D341Med (cell line): ENCODE results near the gene CTDP1.
"Not testable (repeated sequence)": the region's sequence is repeated elsewhere in the genome, so short reads cannot be mapped to it uniquely, and the experiment has no call there.

Source experiments
- DNase-seq: peaks from one replicate; pipeline ENCODE4 v3.0.0; 2012; ENCODE audit warnings: low spot score

The CTDP1 gene

GRCh38 chr18:79698668-79699335 lies 19.2 kb downstream of the CTDP1 start:
- no peak for DNase-seq

- DNase-seq, result no peak
These were observed 20.1 kb downstream of the CTDP1 start for GRCh38 chr18:79699653-79700052.

GRCh38 chr18:79702906-79703305 lies 23.3 kb downstream of the CTDP1 start:
- no peak for DNase-seq

- DNase-seq, result no peak
These were observed 25.0 kb downstream of the CTDP1 start for GRCh38 chr18:79704631-79705030.

- no peak for DNase-seq
These were observed 25.7 kb downstream of the CTDP1 start for GRCh38 chr18:79705272-79705671.

DNA sequence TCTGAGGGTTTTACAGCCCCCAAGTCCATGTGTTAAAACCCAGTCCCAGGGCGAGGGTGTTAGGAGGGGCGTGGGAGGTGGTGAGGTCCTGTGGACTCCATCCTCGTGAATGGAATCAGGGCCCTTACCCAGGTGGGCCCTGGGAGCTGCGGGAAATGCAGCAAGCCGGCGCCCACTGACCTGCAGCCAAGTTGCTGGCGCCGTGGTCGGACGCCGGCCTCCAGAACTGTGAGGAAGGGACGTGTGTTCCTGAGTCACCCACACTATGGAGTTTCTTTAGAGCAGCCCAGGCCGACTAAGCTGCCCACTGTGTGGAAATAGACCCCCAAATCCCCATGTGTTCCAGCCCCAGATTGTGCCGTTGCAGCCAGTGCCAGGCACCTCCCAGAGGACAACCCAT lies 26.4 kb downstream of the CTDP1 start:
- no peak for DNase-seq

- DNase-seq, result no peak
These were observed 27.1 kb downstream of the CTDP1 start for GRCh38 chr18:79706658-79707057.

- DNase-seq, result no peak
These were observed 27.6 kb downstream of the CTDP1 start for GRCh38 chr18:79707239-79707638.

DNA sequence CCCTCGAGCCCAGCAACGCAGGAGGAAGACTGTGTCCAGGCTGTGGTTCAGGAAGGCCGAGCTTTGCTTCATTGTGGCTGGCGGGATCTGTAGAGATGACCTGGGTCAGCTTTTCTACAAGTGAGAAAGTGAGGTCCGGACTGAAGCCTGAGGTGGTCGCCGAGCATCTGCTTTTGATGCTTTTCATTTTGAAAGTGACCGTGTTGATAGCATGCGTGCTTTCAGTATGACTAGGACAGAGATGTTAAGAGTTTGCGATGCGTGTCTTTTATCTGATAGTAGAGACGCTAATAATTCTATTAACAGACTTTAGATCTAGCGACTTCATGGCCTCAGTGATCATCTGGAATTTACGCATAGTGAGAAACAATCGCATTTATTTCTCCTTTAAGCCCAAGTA lies 28.1 kb downstream of the CTDP1 start:
- no peak for DNase-seq

GRCh38 chr18:79708412-79708811 lies 28.8 kb downstream of the CTDP1 start:
- DNase-seq, result no peak

- no peak for DNase-seq
These were observed 32.7 kb downstream of the CTDP1 start for GRCh38 chr18:79712206-79712857.

DNA sequence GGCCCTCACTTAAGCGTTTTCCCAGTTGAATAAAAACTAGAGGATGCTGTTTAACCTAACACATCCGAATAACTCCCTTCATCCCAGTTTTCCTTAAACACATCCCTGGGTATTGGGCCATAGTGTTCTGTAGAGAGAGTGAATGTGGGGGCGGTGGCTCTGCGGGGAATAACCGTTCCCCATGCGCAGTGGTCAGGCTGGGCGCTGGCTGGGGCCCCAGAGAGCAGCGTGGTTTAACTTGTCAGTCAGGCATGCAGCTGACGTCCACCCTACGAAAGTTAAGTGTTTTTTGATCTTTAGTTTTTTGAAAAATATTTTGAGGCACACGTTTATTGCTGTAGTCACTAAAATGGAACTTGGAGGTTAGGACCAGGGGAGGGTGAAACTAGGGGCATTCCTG lies 33.7 kb downstream of the CTDP1 start:
- DNase-seq, result no peak

DNA sequence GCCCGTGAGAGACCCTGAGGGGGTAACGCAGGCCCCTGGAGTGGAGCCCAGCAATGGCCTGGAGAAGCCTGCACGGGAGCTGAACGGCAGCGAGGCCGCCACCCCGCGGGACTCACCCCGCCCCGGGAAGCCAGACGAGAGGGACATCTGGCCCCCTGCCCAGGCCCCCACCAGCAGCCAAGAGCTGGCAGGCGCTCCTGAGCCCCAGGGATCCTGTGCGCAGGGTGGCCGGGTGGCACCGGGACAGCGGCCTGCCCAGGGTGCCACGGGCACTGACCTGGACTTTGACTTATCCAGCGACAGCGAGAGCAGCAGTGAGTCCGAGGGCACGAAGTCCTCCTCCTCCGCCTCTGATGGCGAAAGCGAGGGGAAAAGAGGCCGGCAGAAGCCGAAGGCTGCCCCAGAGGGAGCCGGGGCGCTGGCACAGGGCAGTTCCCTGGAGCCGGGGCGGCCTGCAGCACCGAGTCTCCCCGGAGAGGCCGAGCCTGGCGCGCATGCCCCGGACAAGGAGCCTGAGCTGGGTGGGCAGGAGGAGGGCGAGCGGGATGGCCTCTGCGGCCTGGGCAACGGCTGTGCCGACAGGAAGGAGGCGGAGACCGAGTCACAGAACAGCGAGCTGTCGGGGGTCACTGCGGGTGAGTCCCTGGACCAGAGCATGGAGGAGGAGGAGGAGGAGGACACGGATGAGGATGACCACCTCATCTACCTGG lies 35.1 kb downstream of the CTDP1 start:
- no peak for DNase-seq

DNA sequence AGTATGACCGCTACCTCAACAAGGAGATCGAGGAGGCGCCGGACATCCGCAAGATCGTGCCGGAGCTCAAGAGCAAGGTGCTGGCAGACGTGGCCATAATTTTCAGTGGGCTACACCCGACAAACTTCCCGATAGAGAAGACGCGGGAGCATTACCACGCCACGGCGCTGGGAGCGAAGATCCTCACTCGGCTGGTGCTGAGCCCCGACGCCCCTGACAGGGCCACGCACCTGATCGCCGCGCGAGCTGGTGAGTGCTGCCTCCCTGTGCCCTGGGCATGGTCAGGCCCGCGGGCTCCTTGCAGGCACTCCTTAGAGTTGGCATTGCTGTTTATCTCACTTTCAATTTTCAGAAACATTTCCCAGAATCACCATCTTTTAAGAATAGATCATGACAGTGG lies 35.7 kb downstream of the CTDP1 start:
- no peak for DNase-seq

- DNase-seq, result no peak
These were observed 37.5 kb downstream of the CTDP1 start for GRCh38 chr18:79717059-79717458.

- no peak for DNase-seq
These were observed 38.0 kb downstream of the CTDP1 start for GRCh38 chr18:79717555-79718074.

GRCh38 chr18:79718126-79718525 lies 38.5 kb downstream of the CTDP1 start:
- no peak for DNase-seq

GRCh38 chr18:79718878-79719477 lies 39.4 kb downstream of the CTDP1 start:
- DNase-seq, result no peak

- DNase-seq, result not testable (repeated sequence)
These were observed 40.1 kb downstream of the CTDP1 start for GRCh38 chr18:79719478-79720358.

- DNase-seq, result no peak
These were observed 40.7 kb downstream of the CTDP1 start for GRCh38 chr18:79720359-79720733.

- DNase-seq, result no peak
These were observed 43.4 kb downstream of the CTDP1 start for GRCh38 chr18:79723036-79723435.

DNA sequence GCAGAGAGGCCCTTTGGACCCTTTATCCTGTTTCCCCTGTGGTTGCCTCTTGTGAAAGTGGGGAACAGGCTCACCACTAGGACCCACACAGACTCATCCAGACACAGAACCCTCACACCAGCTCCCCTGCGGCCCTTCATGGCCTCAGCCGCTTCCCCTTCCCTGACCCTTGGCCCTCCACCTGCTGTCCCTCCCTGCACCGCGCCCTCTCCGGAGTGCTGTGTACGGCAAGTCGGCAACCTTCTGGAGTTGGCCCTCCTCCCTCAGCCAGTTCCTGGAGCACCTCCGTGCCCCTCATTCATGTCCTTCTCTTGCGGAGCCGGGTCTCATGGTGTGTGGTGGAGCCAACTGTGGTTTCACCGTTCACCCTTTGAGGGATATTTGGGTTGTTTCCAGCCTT lies 44.0 kb downstream of the CTDP1 start:
- no peak for DNase-seq
